Neuronal stem cell (in vitro differentiated cells): ENCODE results near the gene EML2.

Experiments used
- DNase-seq: peaks from one replicate; pipeline ENCODE4 v3.0.0-alpha.2; 2013; ENCODE audit warnings: low spot score
- H2AFZ ChIP-seq: one replicate; pipeline ENCODE4 v1.6.1; 2013; ENCODE audit warnings: mild to moderate bottlenecking, low read length, inconsistent platforms
- H2AK5ac ChIP-seq: 2 replicates; pipeline ENCODE4 v1.6.1; 2013; ENCODE audit warnings: low read depth, mild to moderate bottlenecking, inconsistent platforms, low read length, moderate library complexity, mixed read lengths
- H2BK120ac ChIP-seq: 2 replicates; pipeline ENCODE4 v1.6.1; 2013; ENCODE audit warnings: low read depth, mild to moderate bottlenecking, inconsistent platforms, low read length, moderate library complexity, mixed read lengths
- H2BK12ac ChIP-seq: one replicate; pipeline ENCODE4 v1.6.1; 2013; ENCODE audit warnings: low read length, inconsistent platforms
- H2BK15ac ChIP-seq: 2 replicates; pipeline ENCODE4 v1.6.1; 2013; ENCODE audit warnings: mild to moderate bottlenecking, low read length, inconsistent platforms, mixed read lengths
- H2BK5ac ChIP-seq: one replicate; pipeline ENCODE4 v1.6.1; 2013; ENCODE audit warnings: inconsistent platforms, mild to moderate bottlenecking, low read length, moderate library complexity
- H3K14ac ChIP-seq: one replicate; pipeline ENCODE4 v1.6.1; 2013; ENCODE audit warnings: low read length, inconsistent platforms
- H3K18ac ChIP-seq: 2 replicates; pipeline ENCODE4 v1.6.1; 2013; ENCODE audit warnings: low read length, inconsistent platforms
- H3K23ac ChIP-seq: 2 replicates; pipeline ENCODE4 v1.6.1; 2013; ENCODE audit warnings: low read depth, mild to moderate bottlenecking, mixed read lengths, low read length, inconsistent platforms; ENCODE audit not compliant: poor library complexity
- H3K27ac ChIP-seq: replicated peaks from 3 replicates; pipeline ENCODE4 v1.5.1; 2013; ENCODE audit warnings: low read length, inconsistent platforms
- H3K27me3 ChIP-seq, 3 experiments: 2 replicates each; pipeline ENCODE4 v1.6.1; 2013; ENCODE audit warnings: low read length in 3 of 3, mild to moderate bottlenecking in 2 of 3, inconsistent platforms in 1 of 3, low read depth in 1 of 3, mixed read lengths in 1 of 3, moderate library complexity in 1 of 3; ENCODE audit not compliant: control insufficient read depth in 3 of 3, insufficient read depth in 3 of 3
- H3K36me3 ChIP-seq, 2 donors: replicated peaks in 1 of 2; 2 replicates each; pipeline ENCODE4 v1.6.1; 2013; ENCODE audit warnings: low read length in 2 of 2; ENCODE audit not compliant: control insufficient read depth in 2 of 2, insufficient read depth in 2 of 2
- H3K4ac ChIP-seq: 2 replicates; pipeline ENCODE4 v1.6.1; 2013; ENCODE audit warnings: inconsistent platforms, mild to moderate bottlenecking, low read length, moderate library complexity
- H3K4me1 ChIP-seq, 2 donors: 1 replicate in 1 of 2; 2 replicates in 1 of 2; pipeline ENCODE4 v1.6.1; 2013; ENCODE audit warnings: low read length in 2 of 2, low read depth in 1 of 2; ENCODE audit not compliant: control insufficient read depth in 2 of 2, insufficient read depth in 1 of 2
- H3K4me2 ChIP-seq: one replicate; pipeline ENCODE4 v1.6.1; 2013; ENCODE audit warnings: mild to moderate bottlenecking, low read length, inconsistent platforms; ENCODE audit not compliant: insufficient read depth, poor library complexity, severe bottlenecking
- H3K4me3 ChIP-seq, 2 donors: 2 replicates each; pipeline ENCODE4 v1.5.1; 2013; ENCODE audit warnings: low read length in 2 of 2, mild to moderate bottlenecking in 2 of 2, inconsistent platforms in 1 of 2, moderate library complexity in 1 of 2
- H3K79me1 ChIP-seq: one replicate; pipeline ENCODE4 v1.6.1; 2013; ENCODE audit warnings: low read depth, mild to moderate bottlenecking, inconsistent platforms, low read length, moderate library complexity
- H3K9ac ChIP-seq: one replicate; pipeline ENCODE4 v1.6.1; 2013; ENCODE audit warnings: mild to moderate bottlenecking, low read depth, low read length, inconsistent platforms; ENCODE audit not compliant: poor library complexity
- H3K9me3 ChIP-seq, 2 donors: replicated peaks in 1 of 2; 2 replicates each; pipeline versions ENCODE3 to v1.6.1; 2013; ENCODE audit warnings: low read length in 2 of 2, mild to moderate bottlenecking in 2 of 2, inconsistent platforms in 1 of 2, low read depth in 1 of 2, mixed read lengths in 1 of 2, moderate library complexity in 1 of 2; ENCODE audit not compliant: control insufficient read depth in 2 of 2, insufficient read depth in 1 of 2
- H4K8ac ChIP-seq: one replicate; pipeline ENCODE4 v1.6.1; 2013; ENCODE audit warnings: low read depth, mild to moderate bottlenecking, inconsistent platforms, low read length, moderate library complexity
- H4K91ac ChIP-seq: one replicate; pipeline ENCODE4 v1.6.1; 2013; ENCODE audit warnings: low read length, low read depth, mild to moderate bottlenecking, inconsistent platforms; ENCODE audit not compliant: poor library complexity
- WGBS, 2 donors: extraction: QIAGEN DNeasy Blood & Tissue Kit; methylation state at CpG; one replicate each; pipeline ENCODE4 v1.1.7; 2013; ENCODE audit warnings: missing lambda C conversion rate in 2 of 2, mixed read lengths in 1 of 2; ENCODE audit not compliant: insufficient read length in 2 of 2, insufficient replicate concordance in 1 of 2; ENCODE audit errors: extremely low coverage in 2 of 2; 5-methylcytosine and 5-hydroxymethylcytosine counted together

EML2 gene

DNA sequence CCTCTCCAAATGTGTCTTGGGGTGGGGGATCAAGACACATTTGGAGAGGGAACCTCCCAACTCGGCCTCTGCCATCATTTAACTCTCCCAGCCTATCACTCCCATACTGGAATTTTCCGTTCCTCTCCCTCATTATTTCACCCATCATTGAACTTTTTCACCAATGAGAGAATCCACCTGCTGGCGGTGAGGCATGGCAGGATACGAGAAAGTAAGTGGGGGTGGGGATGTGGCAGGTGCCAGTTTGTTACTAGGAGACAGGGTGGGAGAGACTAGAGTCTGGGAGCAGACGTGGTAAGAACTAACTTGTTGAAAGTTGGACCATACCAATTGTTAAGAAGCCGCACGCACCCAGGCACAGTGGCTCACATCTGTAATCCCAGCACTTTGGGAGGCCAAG, 35.7 kb upstream of the EML2 start:
- Histone ChIP-seq H3K4me3 (no peak overlapping the region), H3K27ac (no peak overlapping the region), H3K4me2 (no peak overlapping the region), H3K36me3 (no peaks in the 10 kb centered on the region), H2BK5ac (no peak overlapping the region), H3K9ac (no peak overlapping the region), H4K8ac (no peak overlapping the region), H3K4me1 (peaks cover 3 to 13% of the 10 kb centered on the region in 2 donors), H3K18ac (no peak overlapping the region), H2AK5ac (no peak overlapping the region), H3K79me1 (no peaks in the 10 kb centered on the region), H2BK12ac (no peak overlapping the region), H2BK15ac (no peak overlapping the region), H2BK120ac (no peak overlapping the region), H3K4ac (no peak overlapping the region), H3K27me3 (peaks cover 18 to 54% (median 25%) of the 10 kb centered on the region in 3 experiments), H3K14ac (no peak overlapping the region), H4K91ac (no peak overlapping the region), H2AFZ (no peak overlapping the region), H3K23ac (no peak overlapping the region), H3K9me3 (peaks cover 0 to 6% of the 10 kb centered on the region in 2 donors)
- WGBS, 2 donors = no CpG with 5 or more reads among the region's 7 CpGs
- DNase-seq = no peak

DNA sequence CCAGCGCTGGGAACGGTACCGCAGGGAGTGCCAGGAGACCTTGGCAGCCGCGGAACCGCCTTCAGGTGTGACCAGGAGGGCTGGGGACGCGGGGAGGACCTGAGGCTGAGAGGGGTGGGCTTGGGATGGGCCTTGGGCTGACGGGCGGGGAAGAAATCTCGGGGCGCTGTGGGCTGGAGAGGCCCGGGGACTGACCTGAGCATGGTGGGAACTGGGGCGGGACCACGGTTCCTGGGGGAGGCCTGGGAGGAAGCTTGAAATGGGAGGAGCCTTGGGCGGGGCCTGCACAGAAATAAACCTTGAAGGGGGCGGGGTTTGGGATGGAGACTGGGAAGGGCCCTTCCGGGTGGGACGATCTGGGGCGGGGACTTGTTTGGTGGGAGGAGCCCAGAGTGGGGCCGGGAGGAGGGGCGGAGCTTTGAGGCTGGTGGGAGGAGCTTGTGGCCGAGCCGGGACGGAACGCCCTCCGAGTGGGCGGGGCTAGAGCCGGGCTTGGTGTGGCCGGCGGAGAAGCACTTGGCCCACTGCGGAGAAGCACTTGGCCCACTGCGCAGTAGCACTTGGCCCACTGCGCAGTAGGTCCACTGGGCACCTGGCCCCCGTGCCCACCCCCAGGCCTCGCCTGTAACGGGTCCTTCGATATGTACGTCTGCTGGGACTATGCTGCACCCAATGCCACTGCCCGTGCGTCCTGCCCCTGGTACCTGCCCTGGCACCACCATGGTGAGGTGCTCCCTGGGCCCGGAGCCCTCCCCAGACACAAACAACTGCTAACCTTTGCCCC, 31.7 kb upstream of the EML2 start:
- peak overlapping the region in 1 of 2 donors; percentile 75 for H3K4me3 ChIP-seq

DNA sequence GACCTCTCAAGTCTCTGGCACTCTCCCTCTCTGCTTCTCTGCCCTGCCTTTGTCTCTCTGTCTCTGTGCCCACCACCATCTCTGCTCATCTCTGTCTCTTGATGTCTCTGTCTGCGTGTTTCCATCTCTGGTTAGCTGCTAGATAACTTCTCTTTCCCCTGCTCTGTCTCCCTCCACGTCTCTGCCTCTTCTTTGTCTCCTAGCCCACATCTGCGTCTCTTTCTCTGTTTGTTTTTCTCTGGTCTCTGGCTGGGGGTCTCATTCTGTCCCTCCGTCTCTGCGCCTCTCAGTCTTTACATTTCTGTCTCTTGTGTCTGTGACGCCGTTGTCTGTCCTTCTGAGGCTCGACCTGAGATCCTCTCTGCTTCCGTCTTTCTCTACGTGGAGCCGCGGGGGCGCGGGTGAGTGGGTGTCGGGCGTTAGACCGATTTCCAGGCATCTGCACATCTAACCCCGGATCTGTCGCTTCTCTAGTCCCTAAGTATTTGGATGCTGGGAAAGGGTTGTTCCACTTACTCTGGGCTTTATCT, 29.2 kb upstream of the EML2 start:
- no peak overlapping the region for H3K14ac ChIP-seq

More for the DNA sequence above, 31.7 kb upstream of the EML2 start:
- Histone ChIP-seq H3K14ac (no peak overlapping the region), H4K8ac (peak overlapping the region; percentile 93), H3K4me1 (peaks cover 12 to 16% of the 10 kb centered on the region in 2 donors), H3K23ac (peak overlapping the region; percentile 97), H3K18ac (peak overlapping the region; percentile 95), H2BK15ac (peak overlapping the region; percentile 33), H2BK120ac (peak overlapping the region; percentile 87), H4K91ac (no peak overlapping the region), H3K36me3 (no peaks in the 10 kb centered on the region), H3K4me2 (peak overlapping the region; percentile 64), H3K9me3 (peaks cover 0 to 5% of the 10 kb centered on the region in 2 donors), H3K4ac (peak overlapping the region; percentile 84), H2AK5ac (peak overlapping the region; percentile 96), H2AFZ (peak overlapping the region; percentile 41), H3K27ac (no peak overlapping the region), H3K27me3 (peaks cover 4 to 54% (median 21%) of the 10 kb centered on the region in 3 experiments), H2BK5ac (no peak overlapping the region), H3K79me1 (no peaks in the 10 kb centered on the region), H2BK12ac (peak overlapping the region; percentile 99), H3K9ac (peak overlapping the region; percentile 84)
- no CpG with 5 or more reads among the region's 42 CpGs for WGBS, 2 donors
- DNase-seq = peak; percentile 76

More for the DNA sequence above, 29.2 kb upstream of the EML2 start:
- Histone ChIP-seq H3K9ac (no peak overlapping the region), H2AFZ (peak overlapping the region; percentile 82), H3K9me3 (peaks cover 0 to 5% of the 10 kb centered on the region in 2 donors), H3K4ac (no peak overlapping the region), H3K36me3 (no peaks in the 10 kb centered on the region), H3K4me1 (peaks cover 12 to 16% of the 10 kb centered on the region in 2 donors), H3K23ac (no peak overlapping the region), H4K8ac (no peak overlapping the region), H3K27ac (no peak overlapping the region), H2BK120ac (no peak overlapping the region), H2AK5ac (no peak overlapping the region), H3K18ac (no peak overlapping the region), H3K27me3 (peaks cover 4 to 48% (median 21%) of the 10 kb centered on the region in 3 experiments), H4K91ac (no peak overlapping the region), H3K79me1 (no peaks in the 10 kb centered on the region), H3K4me2 (peak overlapping the region; percentile 41), H3K4me3 (peak overlapping the region; percentile 32 to 53), H2BK5ac (no peak overlapping the region), H2BK12ac (no peak overlapping the region), H2BK15ac (no peak overlapping the region)
- DNase-seq = no peak
- WGBS, 2 donors = no CpG with 5 or more reads among the region's 19 CpGs
